HepG2 (cell line): ENCODE data around the gene ALG14. TPM values are rescaled to one million over a fixed set of nuclear protein-coding genes. Genes with fewer than 3 reads are reported as not detected.

Source experiments
- ELF1 ChIP-seq: sonication (generic); formaldehyde crosslinking; IDR thresholded peaks from 2 replicates; pipeline ENCODE4 v1.4.0; 2020; ENCODE audit warnings: missing genetic modification reagents
- HDAC1 ChIP-seq: sonication (generic); formaldehyde crosslinking; IDR thresholded peaks from 2 replicates; pipeline ENCODE4 v1.5.1; 2020; ENCODE audit warnings: mild to moderate bottlenecking, missing genetic modification reagents
- HMGXB4 ChIP-seq, 2 experiments: sonication (generic) in 1 of 2; formaldehyde crosslinking in 1 of 2; IDR thresholded peaks; 2 replicates each; pipeline versions ENCODE4 v1.4.0 to v1.6.1; 2018 to 2020; ENCODE audit warnings: missing genetic modification reagents in 2 of 2, borderline replicate concordance in 1 of 2, low read depth in 1 of 2, mild to moderate bottlenecking in 1 of 2, missing biosample characterization in 1 of 2
- HOXA5 ChIP-seq: sonication (generic); formaldehyde crosslinking; IDR thresholded peaks from 2 replicates; pipeline ENCODE4 v1.4.0; 2020; ENCODE audit warnings: missing genetic modification reagents
- LBX2 ChIP-seq: sonication (generic); formaldehyde crosslinking; IDR thresholded peaks from 2 replicates; pipeline ENCODE4 v1.5.0; 2020; ENCODE audit warnings: missing genetic modification reagents, mild to moderate bottlenecking, borderline replicate concordance
- NFE2L1 ChIP-seq: sonication (generic); formaldehyde crosslinking; IDR thresholded peaks from 2 replicates; pipeline ENCODE4 v1.4.0; 2020; ENCODE audit warnings: missing genetic modification reagents, mild to moderate bottlenecking, borderline replicate concordance
- POLR2A ChIP-seq, 2 experiments: IDR thresholded peaks; 2 replicates each; pipeline ENCODE4 v1.6.1; 2011; ENCODE audit warnings: low read depth in 2 of 2, low read length in 2 of 2, mild to moderate bottlenecking in 1 of 2, moderate library complexity in 1 of 2; ENCODE audit not compliant: insufficient read depth in 1 of 2
- REST ChIP-seq, 2 experiments: IDR thresholded peaks; 2 replicates each; pipeline ENCODE4 v1.6.1; 2011 to 2012; ENCODE audit warnings: low read length in 2 of 2, borderline replicate concordance in 1 of 2, low read depth in 1 of 2, mild to moderate bottlenecking in 1 of 2, moderate library complexity in 1 of 2
- SP5 ChIP-seq: IDR thresholded peaks from 2 replicates; pipeline ENCODE4 v1.6.1; 2016; ENCODE audit warnings: low read depth, borderline replicate concordance
- YY1 ChIP-seq: IDR thresholded peaks from 2 replicates; pipeline ENCODE4 v1.6.1; 2011; ENCODE audit warnings: low read length, low read depth, moderate library complexity, mild to moderate bottlenecking; ENCODE audit not compliant: insufficient read depth, insufficient replicate concordance
- ZBTB4 ChIP-seq: sonication (generic); formaldehyde crosslinking; IDR thresholded peaks from 2 replicates; pipeline ENCODE4 v1.4.0; 2020; ENCODE audit warnings: missing genetic modification reagents, mild to moderate bottlenecking, borderline replicate concordance
- ZBTB42 ChIP-seq: sonication (generic); formaldehyde crosslinking; IDR thresholded peaks from 2 replicates; pipeline ENCODE4 v1.5.0; 2020; ENCODE audit warnings: mild to moderate bottlenecking, missing genetic modification reagents
- ZC3H13 ChIP-seq: sonication (generic); formaldehyde crosslinking; IDR thresholded peaks from 2 replicates; pipeline ENCODE4 v1.8.1; 2023; ENCODE audit warnings: mild to moderate bottlenecking, missing genetic modification reagents, moderate library complexity
- ZNF256 ChIP-seq: sonication (generic); formaldehyde crosslinking; conservative IDR thresholded peaks from 2 replicates; pipeline ENCODE4 v1.4.0; 2020; ENCODE audit warnings: missing genetic modification reagents
- ZNF564 ChIP-seq: sonication (generic); formaldehyde crosslinking; IDR thresholded peaks from 2 replicates; pipeline ENCODE4 v1.8.1; 2023; ENCODE audit warnings: mild to moderate bottlenecking, missing genetic modification reagents
- ZNF670 ChIP-seq: sonication (generic); formaldehyde crosslinking; IDR thresholded peaks from 2 replicates; pipeline ENCODE4 v1.8.0; 2022; ENCODE audit warnings: mild to moderate bottlenecking, missing genetic modification reagents, borderline replicate concordance
- ZNF703 ChIP-seq: sonication (generic); formaldehyde crosslinking; IDR thresholded peaks from 2 replicates; pipeline ENCODE4 v1.5.1; 2020; ENCODE audit warnings: missing genetic modification reagents, mild to moderate bottlenecking, moderate library complexity, borderline replicate concordance
- polyA plus RNA-seq, 8 experiments: library from polyadenylated mRNA; depleted of rRNA in 3 of 8; stranded (reverse) in 7 of 8; unstranded in 1 of 8; fragments of >200 nt; fragmentation: Illumina TruSeq in 4 of 8; extraction: Trizol in 4 of 8; gene quantifications; 2 replicates each; pipeline versions ENCODE4 v1.2.1 to v1.2.3, GENCODE V29; 2011 to 2016; ENCODE audit warnings: low read depth in 4 of 8, missing spikeins in 1 of 8, mixed read lengths in 1 of 8; ENCODE audit not compliant: insufficient read depth in 1 of 8
- total RNA-seq, 5 experiments: library from RNA; depleted of rRNA; stranded (reverse); fragments of >200 nt; fragmentation: Illumina TruSeq; extraction: Trizol; gene quantifications; 2 replicates each; pipeline ENCODE4 v1.2.3, GENCODE V29; 2016; ENCODE audit warnings: low read depth in 1 of 5

The ALG14 gene
- total and polyA plus RNA-seq, 2 of the 13 experiments (the other 11 are each of a cell fraction or from before 2014, with no cell fraction given) = 4.5 to 12.7 TPM

- TF ChIP-seq HMGXB4 (CRISPR knock-in tag; IDR thresholded peaks at IDR 0.05; ENCODE audit: borderline replicate concordance in 1 of 2, low read depth in 1 of 2) (peak; percentile 90 to 97; a peak in 3 of 4 replicates), YY1 (peak; percentile 45), LBX2 (CRISPR knock-in tag) (no peak), ZNF256 (CRISPR knock-in tag) (no peak), ZNF564 (CRISPR knock-in tag) (0 out of 2 replicates have a peak, but pooled peaks have one; percentile 0), REST (IDR thresholded peaks at IDR 0.05; ENCODE audit: borderline replicate concordance in 1 of 2, low read depth in 1 of 2, low read length in 2 of 2) (peak in 1 of 2 experiments; percentile 11; a peak in 1 of 4 replicates), HOXA5 (no peak), HDAC1 (CRISPR knock-in tag) (peak; percentile 38), POLR2A (IDR thresholded peaks at IDR 0.05; ENCODE audit: insufficient read depth in 1 of 2, low read depth in 2 of 2, low read length in 2 of 2) (0 out of 4 replicates have a peak, but pooled peaks of 1 of the 2 experiments have one; percentile 28), ZBTB4 (CRISPR knock-in tag) (no peak), ZNF703 (CRISPR knock-in tag) (no peak), NFE2L1 (CRISPR knock-in tag) (no peak), ZBTB42 (CRISPR knock-in tag) (peak; percentile 39; the same call in 1 of the 2 replicates), ZC3H13 (CRISPR knock-in tag) (0 out of 2 replicates have a peak, but pooled peaks have one; percentile 42), SP5 (CRISPR knock-in tag) (0 out of 2 replicates have a peak, but pooled peaks have one; percentile 3), ZNF670 (CRISPR knock-in tag) (no peak), ELF1 (CRISPR knock-in tag) (0 out of 2 replicates have a peak, but pooled peaks have one; percentile 10)
Measured at GRCh38 chr1:94926126-94926914, 146.4 kb downstream of the ALG14 start (continued).
